Tibial nerve (tissue), 4 donors: Measurements from ENCODE around the gene NUDT22.

Source experiments
- CTCF ChIP-seq, 5 experiments: fragments of 200-600 bp in 3 of 5; fragments of 450-650 bp in 2 of 5; sonication (generic) in 3 of 5; IDR thresholded peaks; one replicate each; pipeline ENCODE4 v1.5.1; 2016 to 2019; ENCODE audit warnings: antibody characterized with exemption in 5 of 5, mild to moderate bottlenecking in 3 of 5, moderate library complexity in 2 of 5
- EP300 ChIP-seq, 2 donors: sonication (generic); formaldehyde crosslinking; IDR thresholded peaks; one replicate each; pipeline ENCODE4 v1.6.1; 2017; ENCODE audit warnings: antibody characterized with exemption in 2 of 2, mild to moderate bottlenecking in 1 of 2
- POLR2A ChIP-seq, 2 donors: fragments of 450-650 bp; IDR thresholded peaks; one replicate each; pipeline ENCODE4 v1.6.1; 2017; ENCODE audit warnings: antibody characterized with exemption in 2 of 2, mild to moderate bottlenecking in 2 of 2, moderate library complexity in 2 of 2

- TF ChIP-seq CTCF (IDR thresholded peaks at IDR 0.05) (no peak), POLR2A (IDR thresholded peaks at IDR 0.05) (no peak), EP300 (IDR thresholded peaks at IDR 0.05) (no peak)
Observed at GRCh38 chr11:64183890-64184289, 42.2 kb upstream of the NUDT22 start.
